WERI-Rb-1 (cell line): ENCODE data around the gene ANKRD60.

Experiments used
- DNase-seq: peaks from one replicate; pipeline ENCODE4 v3.0.0-alpha.2; 2020
- H3K27ac ChIP-seq: fragments of 250-450 bp; sonication (Bioruptor Pico); 2 replicates; pipeline ENCODE4 v1.5.1; 2020; ENCODE audit warnings: mild to moderate bottlenecking, moderate library complexity
- H3K27me3 ChIP-seq: fragments of 250-450 bp; sonication (Bioruptor Pico); 2 replicates; pipeline ENCODE4 v1.5.1; 2021; ENCODE audit warnings: mild to moderate bottlenecking, low read depth, moderate library complexity; ENCODE audit not compliant: insufficient read depth, severe bottlenecking
- H3K36me3 ChIP-seq: fragments of 250-450 bp; sonication (Bioruptor Pico); 2 replicates; pipeline ENCODE4 v1.5.1; 2020; ENCODE audit warnings: mild to moderate bottlenecking, moderate library complexity
- H3K4me3 ChIP-seq: 2 replicates; pipeline ENCODE4 v1.5.1; 2011; ENCODE audit warnings: low read depth, mild to moderate bottlenecking, control low read depth, low read length
- H3K9me3 ChIP-seq: fragments of 250-450 bp; sonication (Bioruptor Pico); 2 replicates; pipeline ENCODE4 v1.5.1; 2021; ENCODE audit warnings: mild to moderate bottlenecking, moderate library complexity; ENCODE audit not compliant: severe bottlenecking
- CTCF ChIP-seq: IDR thresholded peaks from 2 replicates; pipeline ENCODE4 v1.5.1; 2011; ENCODE audit warnings: low read depth, mild to moderate bottlenecking, control low read depth, inconsistent platforms, low read length

The ANKRD60 gene

GRCh38 chr20:58224974-58225373 is 3.5 kb downstream of the ANKRD60 start:
- no peak for TF ChIP-seq CTCF
- H3K27me3 ChIP-seq = peaks cover 89% of the 10 kb centered on the region
- H3K4me3 ChIP-seq = no peak overlapping the region
- DNase-seq = no peak
- H3K9me3 ChIP-seq = peaks cover 7% of the 10 kb centered on the region
- no peak overlapping the region for H3K27ac ChIP-seq
- H3K36me3 ChIP-seq = no peaks in the 10 kb centered on the region

- H3K27me3 ChIP-seq = peaks cover 89% of the 10 kb centered on the region
- H3K27ac ChIP-seq = no peak overlapping the region
- no peak overlapping the region for H3K4me3 ChIP-seq
- H3K36me3 ChIP-seq = no peaks in the 10 kb centered on the region
- no peak for TF ChIP-seq CTCF
- H3K9me3 ChIP-seq = peaks cover 13% of the 10 kb centered on the region
- no peak for DNase-seq
Observed at GRCh38 chr20:58224097-58224496, 4.4 kb downstream of the ANKRD60 start.

- no peak for TF ChIP-seq CTCF
- Histone ChIP-seq H3K27ac (no peak overlapping the region), H3K27me3 (peaks cover 89% of the 10 kb centered on the region), H3K36me3 (no peaks in the 10 kb centered on the region), H3K4me3 (no peak overlapping the region), H3K9me3 (peaks cover 17% of the 10 kb centered on the region)
- no peak for DNase-seq
Observed at GRCh38 chr20:58223358-58223941, 5.0 kb downstream of the ANKRD60 start.

- H3K36me3 ChIP-seq = no peaks in the 10 kb centered on the region
- peaks cover 92% of the 10 kb centered on the region for H3K27me3 ChIP-seq
- TF ChIP-seq CTCF = no peak
- DNase-seq = no peak
- H3K9me3 ChIP-seq = peaks cover 12% of the 10 kb centered on the region
- no peak overlapping the region for H3K4me3 ChIP-seq
- no peak overlapping the region for H3K27ac ChIP-seq
Observed at GRCh38 chr20:58222446-58222845, 6.0 kb downstream of the ANKRD60 start.

GRCh38 chr20:58219342-58219700 is 9.1 kb downstream of the ANKRD60 start:
- Histone ChIP-seq H3K4me3 (no peak overlapping the region), H3K27me3 (peaks cover 82% of the 10 kb centered on the region), H3K27ac (no peak overlapping the region), H3K36me3 (no peaks in the 10 kb centered on the region), H3K9me3 (peaks cover 13% of the 10 kb centered on the region)
- TF ChIP-seq CTCF = no peak
- no peak for DNase-seq

GRCh38 chr20:58218665-58219341 is 9.7 kb downstream of the ANKRD60 start:
- no peak overlapping the region for H3K27ac ChIP-seq
- H3K27me3 ChIP-seq = peaks cover 81% of the 10 kb centered on the region
- TF ChIP-seq CTCF = no peak
- no peak overlapping the region for H3K4me3 ChIP-seq
- DNase-seq = no peak
- peaks cover 13% of the 10 kb centered on the region for H3K9me3 ChIP-seq
- no peaks in the 10 kb centered on the region for H3K36me3 ChIP-seq
